SK-N-MC (cell line): Measurements from ENCODE around the gene EPB41L4B.

ENCODE experiments used
- DNase-seq: peaks from one replicate; pipeline ENCODE4 v3.0.0-alpha.2; 2011; ENCODE audit warnings: low read depth, low spot score
- H3K27ac ChIP-seq: fragments of 200-600 bp; sonication (generic); 2 replicates; pipeline ENCODE4 v1.5.1; 2016; ENCODE audit warnings: mixed run types
- H3K36me3 ChIP-seq: fragments of 200-600 bp; sonication (generic); 2 replicates; pipeline ENCODE4 v1.6.1; 2017; ENCODE audit warnings: antibody characterized with exemption, low read length, mixed read lengths; ENCODE audit not compliant: insufficient read depth
- H3K4me3 ChIP-seq: fragments of 200-600 bp; sonication (generic); 2 replicates; pipeline ENCODE4 v1.5.1; 2016
- H3K9ac ChIP-seq: fragments of 200-600 bp; sonication (generic); 2 replicates; pipeline ENCODE4 v1.8.0; 2017; ENCODE audit warnings: mixed run types, mixed read lengths; ENCODE audit not compliant: insufficient read length
- H3K9me3 ChIP-seq: fragments of 200-600 bp; sonication (generic); 2 replicates; pipeline ENCODE4 v1.6.1; 2017; ENCODE audit warnings: low read depth, mild to moderate bottlenecking, antibody characterized with exemption, low read length, moderate library complexity, mixed read lengths
- EZH2 ChIP-seq: fragments of 200-600 bp; sonication (generic); IDR thresholded peaks from one replicate; pipeline ENCODE4 v1.6.1; 2017; ENCODE audit warnings: antibody characterized with exemption
- FOXP2 ChIP-seq: optimal IDR thresholded peaks from 2 replicates; pipeline ENCODE3; 2011; ENCODE audit warnings: mild to moderate bottlenecking, moderate library complexity; ENCODE audit not compliant: insufficient read depth; ENCODE audit errors: extremely low read length, control extremely low read depth
- POLR2AphosphoS5 ChIP-seq: IDR thresholded peaks from 2 replicates; pipeline ENCODE4 v1.6.1; 2012; ENCODE audit warnings: mild to moderate bottlenecking, low read depth, low read length, borderline replicate concordance

EPB41L4B gene

GRCh38 chr9:109328978-109329637, 8.2 kb upstream of the EPB41L4B start:
- DNase-seq: no peak
- TF ChIP-seq EZH2 (no peak), POLR2AphosphoS5 (no peak), FOXP2 (no peak)
- no peak overlapping the region for H3K27ac ChIP-seq
- H3K9me3 ChIP-seq: no peaks in the 10 kb centered on the region
- H3K4me3 ChIP-seq: no peak overlapping the region
- H3K36me3 ChIP-seq: no peaks in the 10 kb centered on the region
- no peak overlapping the region for H3K9ac ChIP-seq

- no peak for TF ChIP-seq POLR2AphosphoS5
- no peak for TF ChIP-seq EZH2
- TF ChIP-seq FOXP2: no peak
- no peak for DNase-seq
- no peak overlapping the region for H3K9ac ChIP-seq
- no peaks in the 10 kb centered on the region for H3K36me3 ChIP-seq
- H3K9me3 ChIP-seq: no peaks in the 10 kb centered on the region
- no peak overlapping the region for H3K4me3 ChIP-seq
- no peak overlapping the region for H3K27ac ChIP-seq
Measured at GRCh38 chr9:109325089-109325488, 4.2 kb upstream of the EPB41L4B start.

- Histone ChIP-seq H3K9me3 (no peaks in the 10 kb centered on the region), H3K27ac (no peak overlapping the region), H3K36me3 (no peaks in the 10 kb centered on the region), H3K4me3 (no peak overlapping the region), H3K9ac (no peak overlapping the region)
- no peak for DNase-seq
- no peak for TF ChIP-seq FOXP2
- no peak for TF ChIP-seq EZH2
- no peak for TF ChIP-seq POLR2AphosphoS5
Measured at GRCh38 chr9:109323771-109324170, 2.9 kb upstream of the EPB41L4B start.

DNA sequence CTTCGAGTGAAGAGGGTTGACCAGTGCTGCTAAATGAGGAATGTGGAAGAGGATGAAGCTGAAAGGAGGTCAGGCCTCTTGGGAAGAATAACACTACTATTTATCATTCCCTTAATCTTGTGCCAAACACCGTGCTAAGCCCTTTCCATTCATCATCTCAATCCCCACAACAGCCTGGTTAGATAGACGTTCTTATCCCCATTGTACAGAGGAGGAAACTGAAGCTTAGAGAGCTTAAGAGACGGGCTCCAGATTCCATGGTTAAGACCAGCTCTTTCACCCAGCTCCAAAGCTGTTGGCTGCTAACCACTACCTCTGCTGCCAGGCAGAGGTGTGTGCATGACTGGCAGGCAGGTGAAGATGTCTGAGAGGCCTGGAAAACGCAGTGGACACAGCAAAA, 868 bp upstream of the EPB41L4B start:
- no peak overlapping the region for H3K27ac ChIP-seq
- H3K9ac ChIP-seq: no peak overlapping the region
- TF ChIP-seq POLR2AphosphoS5 (no peak), FOXP2 (no peak), EZH2 (no peak)
- no peak overlapping the region for H3K4me3 ChIP-seq
- H3K9me3 ChIP-seq: no peaks in the 10 kb centered on the region
- no peaks in the 10 kb centered on the region for H3K36me3 ChIP-seq
- DNase-seq: no peak

DNA sequence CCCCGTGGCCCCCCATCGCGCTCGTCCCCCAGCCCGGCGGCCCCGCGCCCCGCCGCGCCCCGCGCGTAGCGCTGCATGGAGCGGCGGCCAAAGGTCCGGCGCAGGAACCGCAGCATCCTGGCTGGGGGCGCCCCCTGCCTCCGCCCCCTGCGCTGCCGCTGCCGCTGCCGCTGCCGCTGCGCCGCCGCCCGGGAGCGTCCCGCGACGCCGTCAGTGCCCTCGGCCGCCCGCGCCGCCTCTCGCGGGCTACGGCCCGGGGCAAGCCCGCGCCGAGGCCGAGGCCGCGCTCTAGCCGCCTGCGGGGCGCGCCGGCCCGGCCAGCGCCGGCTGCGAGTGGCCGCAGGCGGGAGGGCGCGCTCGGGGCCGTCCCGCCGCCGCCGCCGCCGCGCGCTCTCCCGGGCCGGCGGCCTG, 523 bp downstream of the EPB41L4B start:
- DNase-seq: no peak
- Histone ChIP-seq H3K9me3 (no peaks in the 10 kb centered on the region), H3K27ac (no peak overlapping the region), H3K9ac (no peak overlapping the region), H3K36me3 (no peaks in the 10 kb centered on the region), H3K4me3 (no peak overlapping the region)
- TF ChIP-seq FOXP2: no peak
- TF ChIP-seq EZH2: no peak
- no peak for TF ChIP-seq POLR2AphosphoS5

DNA sequence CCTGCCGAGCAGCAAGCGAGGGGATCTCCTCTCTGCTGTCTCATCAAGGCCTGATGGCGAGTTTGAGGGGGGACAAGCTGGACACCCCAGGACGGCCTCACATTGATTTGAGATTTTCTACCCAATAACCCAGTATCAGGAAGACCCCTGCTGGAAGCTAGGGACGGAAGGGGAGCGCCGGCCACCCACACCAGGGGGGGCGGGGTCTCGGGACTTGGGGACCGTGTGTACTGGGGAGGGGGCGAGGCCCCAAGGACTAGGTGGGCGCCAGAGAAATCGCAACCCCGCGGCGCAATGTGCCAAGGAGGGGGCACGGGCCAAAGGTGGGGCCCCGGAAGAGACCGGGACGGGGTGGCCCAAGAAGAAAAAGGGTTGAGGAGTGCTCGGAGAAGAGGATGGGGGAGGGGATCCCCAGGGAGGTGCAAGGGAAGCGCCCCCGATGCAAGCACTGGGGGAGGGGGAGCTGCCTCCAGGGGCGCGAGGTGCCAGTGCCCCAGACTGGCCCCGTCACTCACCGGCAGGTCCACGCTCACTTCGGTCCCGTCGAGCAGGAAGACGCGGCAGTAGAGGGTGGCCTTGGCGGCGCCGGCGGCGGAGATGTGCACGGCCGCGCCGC, 1.1 kb downstream of the EPB41L4B start:
- no peaks in the 10 kb centered on the region for H3K36me3 ChIP-seq
- H3K4me3 ChIP-seq: 0 out of 2 replicates have a peak overlapping the region, but pooled peaks have one; percentile 40
- H3K9me3 ChIP-seq: no peaks in the 10 kb centered on the region
- H3K9ac ChIP-seq: no peak overlapping the region
- no peak for DNase-seq
- TF ChIP-seq EZH2: no peak
- no peak for TF ChIP-seq FOXP2
- TF ChIP-seq POLR2AphosphoS5: no peak
- H3K27ac ChIP-seq: no peak overlapping the region

DNA sequence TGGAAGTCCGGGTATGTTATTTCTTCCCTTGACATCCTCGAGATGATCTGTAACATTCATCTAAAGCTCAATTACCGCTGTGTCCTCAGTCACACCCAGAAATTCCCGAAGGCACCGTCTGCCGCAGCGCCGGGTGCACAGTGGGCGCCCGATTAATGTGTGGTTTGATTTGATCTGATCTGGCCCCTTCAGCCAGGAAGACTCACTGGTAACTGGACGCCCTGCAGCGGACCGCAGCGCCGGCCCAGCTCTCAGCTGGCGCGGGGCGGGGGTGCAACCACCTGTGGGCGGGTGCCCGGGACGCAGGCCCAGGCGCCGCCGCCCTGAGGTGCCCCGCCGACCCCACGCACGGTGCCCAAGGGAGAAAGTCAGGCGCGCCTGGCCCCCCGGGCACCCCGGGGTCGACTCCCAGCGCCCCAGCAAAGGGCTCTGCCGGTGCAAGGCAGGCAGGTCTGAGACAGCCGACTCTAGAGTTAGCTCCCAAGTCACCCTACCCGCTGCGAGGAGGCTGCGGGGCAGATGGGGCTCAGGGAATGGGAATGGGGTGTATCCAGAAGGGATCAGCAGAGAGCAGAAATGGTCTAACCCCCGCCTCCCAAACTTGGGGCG, 1.7 kb downstream of the EPB41L4B start:
- no peak for DNase-seq
- Histone ChIP-seq H3K36me3 (no peaks in the 10 kb centered on the region), H3K9ac (no peak overlapping the region), H3K27ac (no peak overlapping the region), H3K9me3 (no peaks in the 10 kb centered on the region), H3K4me3 (no peak overlapping the region)
- TF ChIP-seq EZH2 (no peak), POLR2AphosphoS5 (no peak), FOXP2 (no peak)

DNA sequence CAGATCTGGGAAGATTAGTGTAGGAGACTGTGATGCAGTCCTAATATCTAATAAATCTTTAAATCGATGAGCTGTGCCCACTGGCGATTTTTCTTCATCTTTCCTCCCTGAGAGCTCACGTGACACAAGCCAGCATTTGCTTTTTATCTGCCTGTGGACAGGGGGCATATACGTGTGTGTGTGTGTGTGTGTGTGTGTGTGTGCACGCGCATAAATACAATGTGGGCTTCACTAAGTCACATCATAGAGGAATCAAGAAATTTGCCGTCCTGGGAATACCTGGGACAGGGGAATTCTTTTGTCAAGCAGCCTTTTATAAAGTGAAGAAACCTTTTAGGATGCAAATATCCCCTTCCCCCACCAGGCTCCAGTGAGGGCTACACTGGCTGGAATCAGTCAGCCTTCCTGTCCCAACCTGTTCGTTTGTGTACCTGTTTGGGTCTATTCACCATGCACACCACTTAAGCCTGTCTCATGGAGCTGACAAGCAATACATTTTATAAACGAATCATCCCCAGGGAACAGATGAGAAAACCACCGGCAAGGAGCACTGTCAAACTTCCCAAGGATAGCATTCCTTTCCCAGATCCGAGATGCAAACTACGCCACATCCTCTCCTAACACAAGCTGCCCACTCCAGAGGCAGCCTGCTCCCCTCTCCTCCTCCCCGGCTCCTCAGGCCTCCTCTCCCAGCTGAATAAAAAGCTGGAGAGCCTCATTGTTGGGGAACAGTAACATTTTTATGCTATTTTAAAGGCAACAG, 2.7 kb downstream of the EPB41L4B start:
- Histone ChIP-seq H3K9me3 (no peaks in the 10 kb centered on the region), H3K36me3 (no peaks in the 10 kb centered on the region), H3K27ac (no peak overlapping the region), H3K4me3 (no peak overlapping the region), H3K9ac (no peak overlapping the region)
- TF ChIP-seq POLR2AphosphoS5 (no peak), EZH2 (no peak), FOXP2 (no peak)
- DNase-seq: no peak
